ENCODE results near the gene SIGLEC14.
"Not testable (repeated sequence)": the region's sequence is repeated elsewhere in the genome, so short reads cannot be mapped to it uniquely, and the experiment has no call there.

Gene SIGLEC14

GRCh38 chr19:51646730-51647129 lies at the start of gene SIGLEC14:
Gene SIGLEC14, minus strand, starts transcription at chr19:51646825. Its CDS starts 66 bp downstream, at chr19:51646759.
- not testable (repeated sequence) for H3K4me1 ChIP-seq (ENCODE audit: control insufficient read depth, insufficient read depth, low read length); H3K9me3 ChIP-seq (ENCODE audit: control insufficient read depth, low read length); H3K9ac ChIP-seq (ENCODE audit: low read length); H3K27me3 ChIP-seq (ENCODE audit: control insufficient read depth, insufficient read depth, low read length); H3K36me3 ChIP-seq (ENCODE audit: control insufficient read depth, insufficient read depth, low read length); H3K4me3 ChIP-seq (ENCODE audit: low read length)

- H3K36me3 ChIP-seq (ENCODE audit: control insufficient read depth, insufficient read depth, low read length) = peaks cover 5% of the 10 kb centered on the region
Measured at GRCh38 chr19:51695702-51696315, 49.2 kb upstream of the SIGLEC14 start.

GRCh38 chr19:51695088-51695487 lies 48.5 kb upstream of the SIGLEC14 start:
- Histone ChIP-seq H3K4me1 (ENCODE audit: control insufficient read depth, insufficient read depth, low read length) (no peaks in the 10 kb centered on the region), H3K36me3 (ENCODE audit: control insufficient read depth, insufficient read depth, low read length) (peaks cover 5% of the 10 kb centered on the region), H3K9me3 (ENCODE audit: control insufficient read depth, low read length) (no peaks in the 10 kb centered on the region), H3K27me3 (ENCODE audit: control insufficient read depth, insufficient read depth, low read length) (peaks cover 5% of the 10 kb centered on the region), H3K4me3 (ENCODE audit: low read length) (no peak overlapping the region), H3K9ac (ENCODE audit: low read length) (no peak overlapping the region)

More at GRCh38 chr19:51695702-51696315, 49.2 kb upstream of the SIGLEC14 start:
- Histone ChIP-seq H3K4me3 (ENCODE audit: low read length) (no peak overlapping the region), H3K27me3 (ENCODE audit: control insufficient read depth, insufficient read depth, low read length) (no peaks in the 10 kb centered on the region), H3K4me1 (ENCODE audit: control insufficient read depth, insufficient read depth, low read length) (no peaks in the 10 kb centered on the region), H3K9ac (ENCODE audit: low read length) (no peak overlapping the region), H3K9me3 (ENCODE audit: control insufficient read depth, low read length) (no peaks in the 10 kb centered on the region)

- H3K36me3 ChIP-seq (ENCODE audit: control insufficient read depth, insufficient read depth, low read length) = peaks cover 5% of the 10 kb centered on the region
- no peak overlapping the region for H3K9ac ChIP-seq (ENCODE audit: low read length)
- H3K9me3 ChIP-seq (ENCODE audit: control insufficient read depth, low read length) = no peaks in the 10 kb centered on the region
- no peaks in the 10 kb centered on the region for H3K4me1 ChIP-seq (ENCODE audit: control insufficient read depth, insufficient read depth, low read length)
- H3K27me3 ChIP-seq (ENCODE audit: control insufficient read depth, insufficient read depth, low read length) = peaks cover 10% of the 10 kb centered on the region
- H3K4me3 ChIP-seq (ENCODE audit: low read length) = no peak overlapping the region
Measured at GRCh38 chr19:51694318-51695085, 47.9 kb upstream of the SIGLEC14 start.

GRCh38 chr19:51693819-51694218 lies 47.2 kb upstream of the SIGLEC14 start:
- no peaks in the 10 kb centered on the region for H3K9me3 ChIP-seq (ENCODE audit: control insufficient read depth, low read length)
- peaks cover 10% of the 10 kb centered on the region for H3K27me3 ChIP-seq (ENCODE audit: control insufficient read depth, insufficient read depth, low read length)
- peaks cover under 1% of the 10 kb centered on the region for H3K4me1 ChIP-seq (ENCODE audit: control insufficient read depth, insufficient read depth, low read length)
- H3K4me3 ChIP-seq (ENCODE audit: low read length) = no peak overlapping the region
- H3K9ac ChIP-seq (ENCODE audit: low read length) = no peak overlapping the region
- H3K36me3 ChIP-seq (ENCODE audit: control insufficient read depth, insufficient read depth, low read length) = peaks cover 5% of the 10 kb centered on the region

GRCh38 chr19:51693260-51693659 lies 46.6 kb upstream of the SIGLEC14 start, which contains the start of gene SPACA6:
Gene SPACA6, plus strand, starts transcription at chr19:51693330. Its CDS starts 197 bp downstream, at chr19:51693527.
- Histone ChIP-seq H3K9ac (ENCODE audit: low read length) (no peak within 1 kb of the TSS), H3K36me3 (ENCODE audit: control insufficient read depth, insufficient read depth, low read length) (peaks cover 5% of the 10 kb centered on the region), H3K4me3 (ENCODE audit: low read length) (no peak within 1 kb of the TSS), H3K27me3 (ENCODE audit: control insufficient read depth, insufficient read depth, low read length) (peaks cover 15% of the 10 kb centered on the region), H3K9me3 (ENCODE audit: control insufficient read depth, low read length) (no peaks in the 10 kb centered on the region), H3K4me1 (ENCODE audit: control insufficient read depth, insufficient read depth, low read length) (peaks cover 6% of the 10 kb centered on the region)

GRCh38 chr19:51692468-51692867 lies 45.8 kb upstream of the SIGLEC14 start:
- Histone ChIP-seq H3K27me3 (ENCODE audit: control insufficient read depth, insufficient read depth, low read length) (peaks cover 22% of the 10 kb centered on the region), H3K36me3 (ENCODE audit: control insufficient read depth, insufficient read depth, low read length) (peaks cover 5% of the 10 kb centered on the region), H3K9ac (ENCODE audit: low read length) (no peak overlapping the region), H3K9me3 (ENCODE audit: control insufficient read depth, low read length) (no peaks in the 10 kb centered on the region), H3K4me3 (ENCODE audit: low read length) (no peak overlapping the region), H3K4me1 (ENCODE audit: control insufficient read depth, insufficient read depth, low read length) (peaks cover 14% of the 10 kb centered on the region)

GRCh38 chr19:51691584-51692428 lies 45.2 kb upstream of the SIGLEC14 start:
- Histone ChIP-seq H3K4me3 (ENCODE audit: low read length) (no peak overlapping the region), H3K9me3 (ENCODE audit: control insufficient read depth, low read length) (no peaks in the 10 kb centered on the region), H3K36me3 (ENCODE audit: control insufficient read depth, insufficient read depth, low read length) (peaks cover 5% of the 10 kb centered on the region), H3K4me1 (ENCODE audit: control insufficient read depth, insufficient read depth, low read length) (peaks cover 15% of the 10 kb centered on the region), H3K9ac (ENCODE audit: low read length) (peak overlapping the region; percentile 15), H3K27me3 (ENCODE audit: control insufficient read depth, insufficient read depth, low read length) (peaks cover 22% of the 10 kb centered on the region)

- H3K36me3 ChIP-seq (ENCODE audit: control insufficient read depth, insufficient read depth, low read length) = peaks cover 5% of the 10 kb centered on the region
- H3K4me1 ChIP-seq (ENCODE audit: control insufficient read depth, insufficient read depth, low read length) = peaks cover 15% of the 10 kb centered on the region
- peak overlapping the region; percentile 15 for H3K9ac ChIP-seq (ENCODE audit: low read length)
- H3K9me3 ChIP-seq (ENCODE audit: control insufficient read depth, low read length) = no peaks in the 10 kb centered on the region
- H3K4me3 ChIP-seq (ENCODE audit: low read length) = no peak overlapping the region
- H3K27me3 ChIP-seq (ENCODE audit: control insufficient read depth, insufficient read depth, low read length) = peaks cover 22% of the 10 kb centered on the region
Measured at GRCh38 chr19:51691074-51691583, 44.5 kb upstream of the SIGLEC14 start.

- peak overlapping the region; percentile 56 for H3K4me3 ChIP-seq (ENCODE audit: low read length)
- H3K4me1 ChIP-seq (ENCODE audit: control insufficient read depth, insufficient read depth, low read length) = peaks cover 15% of the 10 kb centered on the region
- H3K9me3 ChIP-seq (ENCODE audit: control insufficient read depth, low read length) = no peaks in the 10 kb centered on the region
- H3K36me3 ChIP-seq (ENCODE audit: control insufficient read depth, insufficient read depth, low read length) = peaks cover 5% of the 10 kb centered on the region
- peaks cover 22% of the 10 kb centered on the region for H3K27me3 ChIP-seq (ENCODE audit: control insufficient read depth, insufficient read depth, low read length)
- peak overlapping the region; percentile 46 for H3K9ac ChIP-seq (ENCODE audit: low read length)
Measured at GRCh38 chr19:51690454-51691073, 43.9 kb upstream of the SIGLEC14 start.

- H3K4me1 ChIP-seq (ENCODE audit: control insufficient read depth, insufficient read depth, low read length) = peaks cover 15% of the 10 kb centered on the region
Measured at GRCh38 chr19:51689751-51690453, 43.3 kb upstream of the SIGLEC14 start.

More at GRCh38 chr19:51689751-51690453, 43.3 kb upstream of the SIGLEC14 start:
- Histone ChIP-seq H3K9me3 (ENCODE audit: control insufficient read depth, low read length) (no peaks in the 10 kb centered on the region), H3K4me3 (ENCODE audit: low read length) (peak overlapping the region; percentile 56), H3K36me3 (ENCODE audit: control insufficient read depth, insufficient read depth, low read length) (peaks cover 5% of the 10 kb centered on the region), H3K9ac (ENCODE audit: low read length) (peak overlapping the region; percentile 46), H3K27me3 (ENCODE audit: control insufficient read depth, insufficient read depth, low read length) (peaks cover 22% of the 10 kb centered on the region)

All from mucosa of stomach (tissue), 1 donor.